Pancreas (tissue), 10 donors: ENCODE data around the gene DNAJB2. TPM values are rescaled to one million over a fixed set of nuclear protein-coding genes. Genes with fewer than 3 reads are reported as not detected.

ENCODE experiments used
- ATAC-seq, 4 donors: fragments of 200-7000 bp; cut with Tn5 transposase; one replicate each; pipeline versions ENCODE4 v1.8.0 to v1.9.1; 2020; ENCODE audit warnings: mild to moderate bottlenecking in 4 of 4, moderate library complexity in 4 of 4
- DNase-seq, 6 donors: peaks; one replicate each; pipeline ENCODE4 v3.0.0-alpha.2; 2020
- FAIRE-seq: peaks from 2 replicates; lab custom pipeline; 2012; peaks lifted over from hg19 to GRCh38; lab: Jason Lieb, UNC
- H3K27ac ChIP-seq, 4 donors: fragments of 200-600 bp; sonication (generic); 1 replicate in 3 of 4; 2 replicates in 1 of 4; pipeline versions ENCODE4 v1.5.0 to v1.8.0; 2020
- H3K27me3 ChIP-seq, 4 donors: fragments of 200-600 bp; one replicate each; pipeline ENCODE4 v1.8.0; 2021
- H3K36me3 ChIP-seq, 3 donors: fragments of 200-600 bp; sonication (generic) in 1 of 3; one replicate each; pipeline versions ENCODE4 v1.5.0 to v1.8.0; 2020 to 2021
- H3K4me1 ChIP-seq, 3 donors: fragments of 200-600 bp; one replicate each; pipeline ENCODE4 v1.8.0; 2021
- H3K4me3 ChIP-seq, 4 donors: fragments of 200-600 bp; sonication (generic) in 2 of 4; one replicate each; pipeline versions ENCODE4 v1.5.0 to v1.8.0; 2020 to 2021
- H3K9me3 ChIP-seq, 4 donors: fragments of 200-600 bp; one replicate each; pipeline ENCODE4 v1.8.0; 2021
- CTCF ChIP-seq, 4 donors: fragments of 200-600 bp; sonication (generic) in 3 of 4; IDR thresholded peaks; one replicate each; pipeline versions ENCODE4 v1.5.0 to v1.8.0; 2021; ENCODE audit warnings: antibody characterized with exemption in 4 of 4
- WGBS, 2 donors: extraction: QIAGEN DNeasy Blood & Tissue Kit; methylation state at CpG; one replicate each; pipeline ENCODE4 v1.1.7; 2013; 5-methylcytosine and 5-hydroxymethylcytosine counted together
- intact Hi-C, 3 donors: fragments of 100-400 bp; cut with DNase I; formaldehyde crosslinking; loops; one replicate each; pipeline versions ENCODE4 v1.11.1 to v1.14.2; 2022
- polyA plus RNA-seq, 2 donors: library from polyadenylated mRNA; stranded (reverse); fragments of 200-250 nt; gene quantifications; one replicate each; pipeline ENCODE4 v1.2.3, GENCODE V29; 2013
- total RNA-seq, 6 donors: library from RNA; stranded (reverse); fragmentation: NEBNext Ultra II Directional in 4 of 6; extraction: Animal tissue kit (Norgen Biotek cat#: 25700) in 4 of 6; gene quantifications; one replicate each; pipeline versions ENCODE4 v1.2.1 to v1.2.4, GENCODE V29; 2021 to 2023
- donor health status: healthy with polysubstance abuse.
- donor health status: DM: no; HTN: no; CAD: no; lungs with moderate emphysema.
- donor health status: DM: no; HTN: no; CAD: no.
- donor health status: control.
- donor health status: control.
- donor health status: Bipolar disorder and iron deficiency.
- donor health status: DM: yes; HTN: yes; CAD: no.
- donor health status: DM: no; HTN: no; CAD: no.
- donor health status: DM: no; HTN: no; CAD: no.
- donor health status: DM: yes; HTN: yes; CAD: no.

Gene DNAJB2
- total and polyA plus RNA-seq, 8 donors: 44.5 to 96.3 (median 63.0) TPM

- H3K27me3 ChIP-seq: no peaks in the 10 kb centered on the region
- no peaks in the 10 kb centered on the region for H3K4me1 ChIP-seq
- no peak for ATAC-seq
- intact Hi-C loops: loop anchor here in 1 of 3 donors (5.0 to 10.0 kb wide), 2 partner anchors 127 to 245 kb away; partner anchors contain the start of gene SLC23A3
- no peak for FAIRE-seq
- H3K4me3 ChIP-seq: no peak overlapping the region
- no peak for TF ChIP-seq CTCF (IDR thresholded peaks at IDR 0.05)
- no peak overlapping the region for H3K27ac ChIP-seq
- H3K9me3 ChIP-seq: no peaks in the 10 kb centered on the region
- DNase-seq: no peak
- WGBS, 2 donors: 77 to 83% methylated on average over 6 of the region's 6 CpGs
- H3K36me3 ChIP-seq: no peaks in the 10 kb centered on the region
Measured at GRCh38 chr2:219299372-219299760, 20.2 kb downstream of the DNAJB2 start.

GRCh38 chr2:219300022-219300421, 20.9 kb downstream of the DNAJB2 start:
- Histone ChIP-seq H3K4me3 (no peak overlapping the region), H3K27me3 (no peaks in the 10 kb centered on the region), H3K9me3 (no peaks in the 10 kb centered on the region), H3K36me3 (no peaks in the 10 kb centered on the region), H3K4me1 (no peaks in the 10 kb centered on the region), H3K27ac (no peak overlapping the region)
- intact Hi-C loops: loop anchor here in 2 of 3 donors (10.0 kb wide), 2 partner anchors 135 to 265 kb away; partner anchors contain the start of gene NHEJ1 (in 1 of the 2)
- no peak for ATAC-seq
- 49 to 68% methylated on average over 5 of the region's 5 CpGs for WGBS, 2 donors
- no peak for FAIRE-seq
- no peak for DNase-seq
- TF ChIP-seq CTCF (IDR thresholded peaks at IDR 0.05): no peak

- intact Hi-C loops: loop anchor here in 2 of 3 donors (10.0 kb wide), 2 partner anchors 138 to 268 kb away; partner anchors contain the start of gene NHEJ1 (in 1 of the 2)
- FAIRE-seq: no peak
Measured at GRCh38 chr2:219302412-219302968, 23.3 kb downstream of the DNAJB2 start.

GRCh38 chr2:219304223-219304622, 25.1 kb downstream of the DNAJB2 start:
- DNase-seq (no peak), ATAC-seq (no peak), FAIRE-seq (no peak)
- 23 to 55% methylated on average over 2 of the region's 2 CpGs for WGBS, 2 donors
- intact Hi-C loops: loop anchor here in 2 of 3 donors (10.0 kb wide), 2 partner anchors 139 to 269 kb away; partner anchors contain the start of gene NHEJ1 (in 1 of the 2)
- Histone ChIP-seq H3K27me3 (peaks cover 0 to 5% (median 0%) of the 10 kb centered on the region in 4 donors), H3K4me1 (no peaks in the 10 kb centered on the region), H3K27ac (no peak overlapping the region), H3K9me3 (no peaks in the 10 kb centered on the region), H3K4me3 (no peak overlapping the region), H3K36me3 (no peaks in the 10 kb centered on the region)
- no peak for TF ChIP-seq CTCF (IDR thresholded peaks at IDR 0.05)

More at GRCh38 chr2:219302412-219302968, 23.3 kb downstream of the DNAJB2 start:
- WGBS, 2 donors: 38 to 45% methylated on average over 11 of the region's 11 CpGs
- Histone ChIP-seq H3K9me3 (no peaks in the 10 kb centered on the region), H3K4me3 (no peak overlapping the region), H3K27me3 (no peaks in the 10 kb centered on the region), H3K27ac (no peak overlapping the region), H3K4me1 (no peaks in the 10 kb centered on the region), H3K36me3 (no peaks in the 10 kb centered on the region)
- DNase-seq: no peak
- no peak for TF ChIP-seq CTCF (IDR thresholded peaks at IDR 0.05)
- ATAC-seq: no peak

- Histone ChIP-seq H3K36me3 (no peaks in the 10 kb centered on the region), H3K4me3 (no peak overlapping the region), H3K9me3 (no peaks in the 10 kb centered on the region), H3K27me3 (peaks cover 0 to 13% (median 2%) of the 10 kb centered on the region in 4 donors), H3K27ac (no peak overlapping the region), H3K4me1 (no peaks in the 10 kb centered on the region)
- FAIRE-seq: no peak
- intact Hi-C loops: loop anchor here in 2 of 3 donors (10.0 kb wide), 2 partner anchors 141 to 271 kb away; partner anchors contain the start of gene NHEJ1 (in 1 of the 2)
- DNase-seq: no peak
- TF ChIP-seq CTCF (IDR thresholded peaks at IDR 0.05): no peak
- ATAC-seq: no peak
- WGBS, 2 donors: 50% methylated on average over 1 of the region's 1 CpG
Measured at GRCh38 chr2:219306047-219306446, 26.9 kb downstream of the DNAJB2 start.
